ENCODE measurements around the gene NTMT1.

Gene NTMT1

GRCh38 chr9:129637102-129637501, 11.1 kb downstream of the NTMT1 start:
- DNase-seq (ENCODE audit: low spot score) = no peak

GRCh38 chr9:129637673-129638439, 11.9 kb downstream of the NTMT1 start:
- no peak for DNase-seq (ENCODE audit: low spot score)

GRCh38 chr9:129639034-129639630, 13.2 kb downstream of the NTMT1 start:
- DNase-seq (ENCODE audit: low spot score) = no peak

GRCh38 chr9:129639756-129640085, 13.8 kb downstream of the NTMT1 start:
- DNase-seq (ENCODE audit: low spot score) = no peak

- DNase-seq (ENCODE audit: low spot score) = no peak
Observed at GRCh38 chr9:129640086-129640870, 14.3 kb downstream of the NTMT1 start.

- no peak for DNase-seq (ENCODE audit: low spot score)
Observed at GRCh38 chr9:129640871-129641749, 15.1 kb downstream of the NTMT1 start.

- peak; percentile 99 for DNase-seq (ENCODE audit: low spot score)
Observed at GRCh38 chr9:129641750-129642585, 16.0 kb downstream of the NTMT1 start, which contains the start of gene ASB6. Gene ASB6, minus strand, starts transcription at chr9:129642151. Its CDS starts 152 bp downstream, at chr9:129641999.

GRCh38 chr9:129643706-129644105, 17.7 kb downstream of the NTMT1 start:
- DNase-seq (ENCODE audit: low spot score) = no peak

GRCh38 chr9:129644365-129644764, 18.4 kb downstream of the NTMT1 start:
- no peak for DNase-seq (ENCODE audit: low spot score)

- DNase-seq (ENCODE audit: low spot score) = no peak
Observed at GRCh38 chr9:129644902-129645301, 18.9 kb downstream of the NTMT1 start.

GRCh38 chr9:129646252-129646651, 20.3 kb downstream of the NTMT1 start:
- DNase-seq (ENCODE audit: low spot score) = no peak

GRCh38 chr9:129646654-129647053, 20.7 kb downstream of the NTMT1 start:
- DNase-seq (ENCODE audit: low spot score) = no peak

- DNase-seq (ENCODE audit: low spot score) = no peak
Observed at GRCh38 chr9:129647635-129648034, 21.7 kb downstream of the NTMT1 start.

- no peak for DNase-seq (ENCODE audit: low spot score)
Observed at GRCh38 chr9:129648092-129648763, 22.3 kb downstream of the NTMT1 start.

- DNase-seq (ENCODE audit: low spot score) = no peak
Observed at GRCh38 chr9:129648764-129649115, 22.8 kb downstream of the NTMT1 start.

- DNase-seq (ENCODE audit: low spot score) = peak; percentile 53
Observed at GRCh38 chr9:129649726-129650679, 24.0 kb downstream of the NTMT1 start.

- DNase-seq (ENCODE audit: low spot score) = no peak
Observed at GRCh38 chr9:129650680-129651235, 24.8 kb downstream of the NTMT1 start.

GRCh38 chr9:129653823-129654553, 28.0 kb downstream of the NTMT1 start:
- no peak for DNase-seq (ENCODE audit: low spot score)
